GM12864 (cell line): ENCODE data around the gene NEXMIF.

Source experiments
- DNase-seq: peaks from one replicate; pipeline ENCODE4 v3.0.0-alpha.2; 2011; ENCODE audit warnings: low read depth
- H3K4me3 ChIP-seq: 2 replicates; pipeline ENCODE4 v1.5.1; 2011; ENCODE audit warnings: mild to moderate bottlenecking, low read depth, low read length, control low read depth
- CTCF ChIP-seq: IDR thresholded peaks from 2 replicates; pipeline ENCODE4 v1.5.1; 2011; ENCODE audit warnings: low read depth, mild to moderate bottlenecking, moderate library complexity, low read length, control low read depth, inconsistent platforms; ENCODE audit errors: missing control alignments

Gene NEXMIF

GRCh38 chrX:74797338-74797887 lies 127.8 kb downstream of the NEXMIF start:
- no peak overlapping the region for H3K4me3 ChIP-seq
- TF ChIP-seq CTCF = no peak

GRCh38 chrX:74788545-74789086 lies 136.6 kb downstream of the NEXMIF start:
- no peak overlapping the region for H3K4me3 ChIP-seq
- no peak for DNase-seq
- no peak for TF ChIP-seq CTCF

More at GRCh38 chrX:74797338-74797887, 127.8 kb downstream of the NEXMIF start:
- no peak for DNase-seq

GRCh38 chrX:74784629-74785028 lies 140.6 kb downstream of the NEXMIF start:
- no peak overlapping the region for H3K4me3 ChIP-seq
- no peak for DNase-seq
- no peak for TF ChIP-seq CTCF

GRCh38 chrX:74781507-74782034 lies 143.7 kb downstream of the NEXMIF start:
- TF ChIP-seq CTCF = no peak
- H3K4me3 ChIP-seq = no peak overlapping the region
- peak; percentile 22 for DNase-seq

- no peak for DNase-seq
- H3K4me3 ChIP-seq = no peak overlapping the region
- no peak for TF ChIP-seq CTCF
Observed at GRCh38 chrX:74779175-74779574, 146.1 kb downstream of the NEXMIF start.

GRCh38 chrX:74774988-74775387 lies 150.3 kb downstream of the NEXMIF start:
- no peak for DNase-seq
- H3K4me3 ChIP-seq = no peak overlapping the region
- no peak for TF ChIP-seq CTCF

GRCh38 chrX:74736450-74736849 lies 188.8 kb downstream of the NEXMIF start:
- TF ChIP-seq CTCF = no peak
- no peak overlapping the region for H3K4me3 ChIP-seq
- no peak for DNase-seq
